ENCODE results near the gene TENM4.

- TF ChIP-seq POLR2G (IDR thresholded peaks at IDR 0.05; ENCODE audit: low read depth, low read length) (no peak), FOXC1 (CRISPR knock-in tag; IDR thresholded peaks at IDR 0.05; ENCODE audit: borderline replicate concordance) (no peak), CTCF (CRISPR knock-in tag; IDR thresholded peaks at IDR 0.05) (no peak), NFE2L1 (CRISPR knock-in tag; IDR thresholded peaks at IDR 0.05; ENCODE audit: borderline replicate concordance) (no peak), ZNF121 (CRISPR knock-in tag; IDR thresholded peaks at IDR 0.05) (no peak)
These were observed 109.5 kb downstream of the TENM4 start for GRCh38 chr11:79331203-79331901.

Data from HepG2 (cell line).